Endodermal cell (in vitro differentiated cells): ENCODE measurements around the gene CAMTA1. TPM values are rescaled to one million over a fixed set of nuclear protein-coding genes. Genes with fewer than 3 reads are reported as not detected.

Experiments
- DNase-seq: peaks from one replicate; pipeline ENCODE4 v3.0.0-alpha.2; 2017
- H3K27ac ChIP-seq: 2 replicates; pipeline ENCODE4 v1.5.1; 2013; ENCODE audit warnings: mild to moderate bottlenecking, low read depth, low read length, moderate library complexity
- H3K27me3 ChIP-seq: 2 replicates; pipeline ENCODE4 v1.6.1; 2013; ENCODE audit warnings: mild to moderate bottlenecking, low read length, moderate library complexity; ENCODE audit not compliant: insufficient read depth, control insufficient read depth, poor library complexity, severe bottlenecking
- H3K36me3 ChIP-seq: 2 replicates; pipeline ENCODE4 v1.7.0; 2013; ENCODE audit warnings: mild to moderate bottlenecking, low read length, moderate library complexity; ENCODE audit not compliant: control insufficient read depth, insufficient read depth
- H3K4me1 ChIP-seq: one replicate; pipeline ENCODE4 v1.7.0; 2013; ENCODE audit warnings: low read length; ENCODE audit not compliant: control insufficient read depth, insufficient read depth
- H3K4me3 ChIP-seq: 2 replicates; pipeline ENCODE4 v1.5.1; 2013; ENCODE audit warnings: mild to moderate bottlenecking, low read length, moderate library complexity
- H3K9ac ChIP-seq: 2 replicates; pipeline ENCODE4 v1.6.1; 2013; ENCODE audit warnings: mild to moderate bottlenecking, low read length, moderate library complexity; ENCODE audit not compliant: poor library complexity, severe bottlenecking; ENCODE audit errors: extremely low read depth
- H3K9me3 ChIP-seq: 2 replicates; pipeline ENCODE4 v1.6.1; 2013; ENCODE audit warnings: mild to moderate bottlenecking, low read length, moderate library complexity; ENCODE audit not compliant: control insufficient read depth
- H3K27ac Mint-ChIP-seq: 2 replicates; pipeline ENCODE4 v1.8.0; 2020; ENCODE audit warnings: mixed read lengths
- H3K27me3 Mint-ChIP-seq: 2 replicates; pipeline ENCODE4 v1.8.0; 2021; ENCODE audit warnings: mild to moderate bottlenecking, mixed read lengths; ENCODE audit not compliant: insufficient read depth
- H3K36me3 Mint-ChIP-seq: 2 replicates; pipeline ENCODE4 v1.8.0; 2020; ENCODE audit warnings: low read depth, mixed read lengths
- H3K4me1 Mint-ChIP-seq: 2 replicates; pipeline ENCODE4 v1.8.0; 2020; ENCODE audit warnings: mixed read lengths
- H3K4me3 Mint-ChIP-seq: 2 replicates; pipeline ENCODE4 v1.8.0; 2020; ENCODE audit warnings: mild to moderate bottlenecking, moderate library complexity, mixed read lengths
- H3K9me3 Mint-ChIP-seq: 2 replicates; pipeline ENCODE4 v1.8.0; 2020; ENCODE audit warnings: mild to moderate bottlenecking, mixed read lengths
- WGBS, 2 experiments: methylation state at CpG; one replicate each; pipeline versions ENCODE4 v1.1.5 to v1.1.7; 2013; ENCODE audit warnings: missing lambda C conversion rate in 2 of 2, mixed read lengths in 1 of 2; ENCODE audit not compliant: insufficient coverage in 1 of 2, insufficient read length in 1 of 2; 5-methylcytosine and 5-hydroxymethylcytosine counted together
- total RNA-seq, 2 donors: library from RNA; stranded (reverse); fragmentation: NEBNext Ultra II Directional in 1 of 2; extraction: Animal tissue kit (Norgen Biotek cat#: 25700) in 1 of 2; gene quantifications; 2 replicates in 1 of 2; 3 replicates in 1 of 2; pipeline ENCODE4 v1.2.1, GENCODE V29; 2021
- TF ChIP-seq, protein P1 (sequence below): fragments of 200-600 bp; sonication (generic); conservative IDR thresholded peaks from 2 replicates; pipeline ENCODE4 v1.5.0; 2021; ENCODE audit warnings: antibody characterized with exemption, mild to moderate bottlenecking

Gene CAMTA1
- total RNA-seq, 2 donors from 2014 or later = 123 to 137 TPM

DNA sequence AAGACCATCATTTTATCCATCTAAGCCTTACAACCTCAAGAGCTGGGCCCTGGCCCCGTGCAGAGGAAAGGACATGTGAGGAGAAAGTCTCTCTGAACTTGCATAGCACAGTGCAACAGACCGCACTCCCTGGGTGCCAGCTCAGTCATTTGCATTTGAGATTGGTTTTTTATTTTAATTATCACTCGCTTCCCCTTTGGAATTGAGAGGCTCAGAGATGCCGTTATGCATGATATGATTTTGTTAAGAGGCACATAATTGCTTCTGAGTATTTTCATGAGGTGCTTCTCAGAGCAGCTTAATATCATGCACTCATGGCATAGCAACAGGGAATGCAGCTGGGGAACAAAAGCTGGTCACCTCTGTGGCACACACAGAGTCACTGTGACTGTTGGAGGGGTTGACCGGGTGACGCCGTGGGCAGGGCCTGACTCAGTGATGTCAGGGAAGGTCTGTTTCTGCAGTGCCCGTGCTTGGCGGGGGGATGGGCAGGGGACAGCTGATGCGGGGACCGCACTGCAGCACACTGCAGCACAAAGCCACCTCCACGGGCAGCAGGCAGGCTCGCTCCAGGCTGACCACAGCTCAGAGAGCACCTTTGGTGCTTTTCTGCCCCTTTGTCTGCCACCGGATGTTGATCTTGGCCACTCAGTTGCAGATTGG is 942.7 kb downstream of the CAMTA1 start:
- H3K4me1 Mint-ChIP-seq = no peaks in the 10 kb centered on the region
- H3K27me3 Mint-ChIP-seq = no peaks in the 10 kb centered on the region
- Histone ChIP-seq H3K27ac (peak overlapping the region; percentile 59), H3K9me3 (no peaks in the 10 kb centered on the region), H3K9ac (no peak overlapping the region), H3K27me3 (no peaks in the 10 kb centered on the region), H3K36me3 (no peaks in the 10 kb centered on the region), H3K4me3 (no peak overlapping the region), H3K4me1 (no peaks in the 10 kb centered on the region)
- TF ChIP-seq, protein P1, sequence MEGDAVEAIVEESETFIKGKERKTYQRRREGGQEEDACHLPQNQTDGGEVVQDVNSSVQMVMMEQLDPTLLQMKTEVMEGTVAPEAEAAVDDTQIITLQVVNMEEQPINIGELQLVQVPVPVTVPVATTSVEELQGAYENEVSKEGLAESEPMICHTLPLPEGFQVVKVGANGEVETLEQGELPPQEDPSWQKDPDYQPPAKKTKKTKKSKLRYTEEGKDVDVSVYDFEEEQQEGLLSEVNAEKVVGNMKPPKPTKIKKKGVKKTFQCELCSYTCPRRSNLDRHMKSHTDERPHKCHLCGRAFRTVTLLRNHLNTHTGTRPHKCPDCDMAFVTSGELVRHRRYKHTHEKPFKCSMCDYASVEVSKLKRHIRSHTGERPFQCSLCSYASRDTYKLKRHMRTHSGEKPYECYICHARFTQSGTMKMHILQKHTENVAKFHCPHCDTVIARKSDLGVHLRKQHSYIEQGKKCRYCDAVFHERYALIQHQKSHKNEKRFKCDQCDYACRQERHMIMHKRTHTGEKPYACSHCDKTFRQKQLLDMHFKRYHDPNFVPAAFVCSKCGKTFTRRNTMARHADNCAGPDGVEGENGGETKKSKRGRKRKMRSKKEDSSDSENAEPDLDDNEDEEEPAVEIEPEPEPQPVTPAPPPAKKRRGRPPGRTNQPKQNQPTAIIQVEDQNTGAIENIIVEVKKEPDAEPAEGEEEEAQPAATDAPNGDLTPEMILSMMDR = no peak
- WGBS, 2 experiments = 77 to 86% methylated on average over 9 to 14 of the region's 14 CpGs
- peaks cover 13% of the 10 kb centered on the region for H3K36me3 Mint-ChIP-seq
- H3K27ac Mint-ChIP-seq = no peak overlapping the region
- DNase-seq = no peak
- no peak overlapping the region for H3K4me3 Mint-ChIP-seq
- H3K9me3 Mint-ChIP-seq = no peaks in the 10 kb centered on the region

GRCh38 chr1:7729761-7730160 is 944.5 kb downstream of the CAMTA1 start:
- DNase-seq = no peak
- H3K27ac Mint-ChIP-seq = no peak overlapping the region
- H3K36me3 Mint-ChIP-seq = peaks cover 16% of the 10 kb centered on the region
- no peak overlapping the region for H3K9ac ChIP-seq
- no peaks in the 10 kb centered on the region for H3K9me3 ChIP-seq
- H3K27me3 ChIP-seq = no peaks in the 10 kb centered on the region
- H3K27me3 Mint-ChIP-seq = no peaks in the 10 kb centered on the region
- no peaks in the 10 kb centered on the region for H3K4me1 ChIP-seq
- TF ChIP-seq, protein P1 = no peak
- H3K9me3 Mint-ChIP-seq = no peaks in the 10 kb centered on the region
- 94 to 98% methylated on average over 5 of the region's 5 CpGs for WGBS, 2 experiments
- peaks cover 5% of the 10 kb centered on the region for H3K36me3 ChIP-seq
- no peak overlapping the region for H3K4me3 Mint-ChIP-seq
- H3K27ac ChIP-seq = no peak overlapping the region
- no peaks in the 10 kb centered on the region for H3K4me1 Mint-ChIP-seq
- H3K4me3 ChIP-seq = no peak overlapping the region

- Histone ChIP-seq H3K9me3 (no peaks in the 10 kb centered on the region), H3K9ac (no peak overlapping the region), H3K36me3 (peaks cover 13% of the 10 kb centered on the region), H3K27ac (no peak overlapping the region), H3K27me3 (no peaks in the 10 kb centered on the region), H3K4me1 (no peaks in the 10 kb centered on the region), H3K4me3 (no peak overlapping the region)
- Mint-ChIP-seq H3K9me3 (no peaks in the 10 kb centered on the region), H3K27me3 (no peaks in the 10 kb centered on the region), H3K4me3 (no peak overlapping the region), H3K36me3 (peaks cover 36% of the 10 kb centered on the region), H3K27ac (no peak overlapping the region), H3K4me1 (no peaks in the 10 kb centered on the region)
- no peak for DNase-seq
- WGBS, 2 experiments = 91 to 93% methylated on average over 19 of the region's 19 CpGs
- TF ChIP-seq, protein P1 = no peak
Measured at GRCh38 chr1:7732331-7732730, 947.1 kb downstream of the CAMTA1 start.
